ENCODE results near the gene SLC6A17. TPM values are rescaled to one million over a fixed set of nuclear protein-coding genes. Genes with fewer than 3 reads are reported as not detected.

Gene SLC6A17
- total RNA-seq, 2 experiments from 2014 or later, result not detected

DNA sequence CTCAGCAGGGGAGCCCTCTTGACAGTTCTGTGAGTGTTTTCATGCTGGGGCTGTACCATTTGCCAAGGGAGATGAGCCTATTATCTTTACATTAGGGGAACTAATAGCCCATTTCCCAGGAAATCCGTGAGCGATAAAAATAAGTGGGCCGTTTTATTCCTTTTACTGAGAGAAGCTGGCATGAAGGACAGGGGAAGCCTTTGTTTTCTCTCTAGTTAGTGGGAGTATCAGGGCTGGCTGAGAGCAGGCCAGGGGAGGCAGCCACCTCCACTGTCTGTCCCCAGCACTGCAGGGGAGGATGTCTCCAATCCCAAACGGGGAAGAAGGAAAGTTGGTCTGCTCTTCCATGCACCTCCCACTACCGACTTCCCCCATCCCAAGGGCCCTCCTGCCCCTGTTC, 35.5 kb upstream of the SLC6A17 start:
- Histone ChIP-seq H3K27me3 (ENCODE audit: control insufficient read depth in 1 of 2, insufficient read depth in 2 of 2, low read length in 2 of 2) (peaks cover 0 to 13% of the 10 kb centered on the region in 2 experiments), H3K27ac (ENCODE audit: low read depth in 1 of 2, low read length in 2 of 2) (no peak overlapping the region), H3K9me3 (ENCODE audit: control insufficient read depth in 1 of 2, insufficient read depth in 1 of 2, low read length in 2 of 2) (no peaks in the 10 kb centered on the region), H3K4me3 (ENCODE audit: low read length) (no peak overlapping the region), H3K36me3 (ENCODE audit: insufficient read depth, low read length) (no peaks in the 10 kb centered on the region), H3K4me1 (ENCODE audit: insufficient read depth, low read length) (no peaks in the 10 kb centered on the region)
- Mint-ChIP-seq H3K27ac (no peak overlapping the region), H3K4me1 (ENCODE audit: low read depth) (no peaks in the 10 kb centered on the region), H3K27me3 (peaks cover 24% of the 10 kb centered on the region), H3K9me3 (no peaks in the 10 kb centered on the region), H3K36me3 (ENCODE audit: low read depth) (no peaks in the 10 kb centered on the region), H3K4me3 (no peak overlapping the region)
- DNase-seq, result no peak
- TF ChIP-seq, protein P1, sequence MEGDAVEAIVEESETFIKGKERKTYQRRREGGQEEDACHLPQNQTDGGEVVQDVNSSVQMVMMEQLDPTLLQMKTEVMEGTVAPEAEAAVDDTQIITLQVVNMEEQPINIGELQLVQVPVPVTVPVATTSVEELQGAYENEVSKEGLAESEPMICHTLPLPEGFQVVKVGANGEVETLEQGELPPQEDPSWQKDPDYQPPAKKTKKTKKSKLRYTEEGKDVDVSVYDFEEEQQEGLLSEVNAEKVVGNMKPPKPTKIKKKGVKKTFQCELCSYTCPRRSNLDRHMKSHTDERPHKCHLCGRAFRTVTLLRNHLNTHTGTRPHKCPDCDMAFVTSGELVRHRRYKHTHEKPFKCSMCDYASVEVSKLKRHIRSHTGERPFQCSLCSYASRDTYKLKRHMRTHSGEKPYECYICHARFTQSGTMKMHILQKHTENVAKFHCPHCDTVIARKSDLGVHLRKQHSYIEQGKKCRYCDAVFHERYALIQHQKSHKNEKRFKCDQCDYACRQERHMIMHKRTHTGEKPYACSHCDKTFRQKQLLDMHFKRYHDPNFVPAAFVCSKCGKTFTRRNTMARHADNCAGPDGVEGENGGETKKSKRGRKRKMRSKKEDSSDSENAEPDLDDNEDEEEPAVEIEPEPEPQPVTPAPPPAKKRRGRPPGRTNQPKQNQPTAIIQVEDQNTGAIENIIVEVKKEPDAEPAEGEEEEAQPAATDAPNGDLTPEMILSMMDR (IDR thresholded peaks at IDR 0.05), result no peak
- no peak for ATAC-seq (ENCODE audit: poor library complexity)
- ChIA-PET CTCF (no interaction called here), POLR2A (no interaction called here)
- intact Hi-C loops (cut with DNase I, micrococcal nuclease), result no loop called here

DNA sequence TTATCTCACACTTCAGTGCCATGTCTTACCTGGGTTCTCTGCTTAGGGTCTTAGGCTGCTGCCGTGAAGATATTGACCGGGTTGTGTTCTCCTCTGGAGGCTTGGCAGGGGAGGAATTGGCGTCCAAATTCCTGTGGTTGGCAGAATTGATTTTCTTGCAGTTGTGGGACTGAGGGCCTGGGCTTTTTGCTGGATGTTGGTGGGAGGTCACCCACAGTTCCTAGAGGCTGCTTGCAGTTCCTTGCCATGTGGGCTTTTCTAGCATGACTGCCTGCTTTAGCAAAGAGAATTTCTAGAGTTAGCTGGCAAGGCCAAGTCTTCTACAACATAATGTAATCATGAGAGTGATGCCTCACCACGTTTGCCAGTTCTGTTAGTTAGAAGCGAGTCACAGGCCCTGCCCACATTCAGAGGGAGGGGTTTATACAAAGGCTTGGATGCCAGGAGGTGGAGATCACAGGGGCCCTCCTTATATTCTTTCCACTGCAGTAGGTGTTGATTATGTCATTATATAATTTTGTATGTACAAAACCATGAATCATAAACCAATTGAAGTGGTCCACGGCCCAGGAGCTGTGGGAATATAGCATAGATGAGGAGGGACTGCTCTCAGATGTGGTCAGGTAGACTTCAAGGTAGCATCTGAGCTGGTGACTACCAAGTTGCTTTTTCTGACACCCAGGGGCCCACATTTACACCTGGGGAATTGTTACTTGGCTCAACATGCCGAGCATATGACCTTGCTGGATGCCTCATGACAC, 31.5 kb upstream of the SLC6A17 start:
- Mint-ChIP-seq H3K4me1 (ENCODE audit: low read depth) (peaks cover 4% of the 10 kb centered on the region), H3K36me3 (ENCODE audit: low read depth) (no peaks in the 10 kb centered on the region), H3K27me3 (peaks cover 16% of the 10 kb centered on the region), H3K4me3 (no peak overlapping the region), H3K9me3 (peaks cover 3% of the 10 kb centered on the region), H3K27ac (no peak overlapping the region)
- ChIA-PET CTCF (no interaction called here), POLR2A (no interaction called here)
- no peaks in the 10 kb centered on the region for H3K36me3 ChIP-seq (ENCODE audit: insufficient read depth, low read length)
- peaks cover 6 to 13% of the 10 kb centered on the region in 2 experiments for H3K27me3 ChIP-seq (ENCODE audit: control insufficient read depth in 1 of 2, insufficient read depth in 2 of 2, low read length in 2 of 2)
- no peak overlapping the region for H3K27ac ChIP-seq (ENCODE audit: low read depth in 1 of 2, low read length in 2 of 2)
- H3K9me3 ChIP-seq (ENCODE audit: control insufficient read depth in 1 of 2, insufficient read depth in 1 of 2, low read length in 2 of 2), result peaks cover 0 to 5% of the 10 kb centered on the region in 2 experiments
- no peak for DNase-seq
- no peak overlapping the region for H3K4me3 ChIP-seq (ENCODE audit: low read length)
- TF ChIP-seq, protein P1 (IDR thresholded peaks at IDR 0.05), result no peak
- no peaks in the 10 kb centered on the region for H3K4me1 ChIP-seq (ENCODE audit: insufficient read depth, low read length)
- no peak for ATAC-seq (ENCODE audit: poor library complexity)
- intact Hi-C loops (cut with DNase I, micrococcal nuclease), result no loop called here

DNA sequence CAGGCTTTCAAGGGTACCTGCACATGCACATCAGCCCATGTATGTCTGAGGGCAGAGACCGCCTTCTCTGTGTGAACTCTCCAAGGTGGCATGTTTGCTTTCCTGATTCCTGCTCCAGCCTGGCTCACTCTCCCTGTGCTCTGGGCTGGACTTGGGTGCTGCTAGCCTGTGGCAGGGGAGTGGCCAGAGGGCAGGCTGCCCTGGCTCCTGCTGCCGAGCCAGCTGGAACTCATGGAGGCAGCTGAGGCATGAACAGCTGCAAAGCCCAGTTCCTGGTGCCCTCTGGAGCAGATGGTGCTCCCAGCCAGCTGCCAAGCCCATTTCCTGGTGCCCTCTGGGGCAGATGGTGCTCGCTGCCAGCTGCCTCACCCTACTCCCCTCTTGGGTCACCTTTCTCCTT, 30.5 kb upstream of the SLC6A17 start:
- no peaks in the 10 kb centered on the region for H3K36me3 ChIP-seq (ENCODE audit: insufficient read depth, low read length)
- intact Hi-C loops (cut with DNase I, micrococcal nuclease), result no loop called here
- no peak for ATAC-seq (ENCODE audit: poor library complexity)
- H3K27ac Mint-ChIP-seq, result no peak overlapping the region
- no peak overlapping the region for H3K27ac ChIP-seq (ENCODE audit: low read depth in 1 of 2, low read length in 2 of 2)
- H3K9me3 Mint-ChIP-seq, result peaks cover 3% of the 10 kb centered on the region
- peaks cover 0 to 5% of the 10 kb centered on the region in 2 experiments for H3K9me3 ChIP-seq (ENCODE audit: control insufficient read depth in 1 of 2, insufficient read depth in 1 of 2, low read length in 2 of 2)
- no peaks in the 10 kb centered on the region for H3K4me1 ChIP-seq (ENCODE audit: insufficient read depth, low read length)
- ChIA-PET CTCF (no interaction called here), POLR2A (no interaction called here)
- H3K27me3 ChIP-seq (ENCODE audit: control insufficient read depth in 1 of 2, insufficient read depth in 2 of 2, low read length in 2 of 2), result peaks cover 10 to 13% of the 10 kb centered on the region in 2 experiments
- TF ChIP-seq, protein P1 (IDR thresholded peaks at IDR 0.05), result no peak
- H3K4me3 Mint-ChIP-seq, result no peak overlapping the region
- H3K4me3 ChIP-seq (ENCODE audit: low read length), result no peak overlapping the region
- DNase-seq, result no peak
- peaks cover 24% of the 10 kb centered on the region for H3K27me3 Mint-ChIP-seq
- H3K4me1 Mint-ChIP-seq (ENCODE audit: low read depth), result peaks cover 4% of the 10 kb centered on the region
- no peaks in the 10 kb centered on the region for H3K36me3 Mint-ChIP-seq (ENCODE audit: low read depth)
